HEK293 (cell line): ENCODE measurements around the gene PTPN5.

ENCODE experiments used
- CTCF ChIP-seq: fragments of 450-650 bp; formaldehyde crosslinking; IDR thresholded peaks from 2 replicates; pipeline ENCODE4 v1.5.1; 2016; ENCODE audit warnings: missing biosample characterization, missing genetic modification characterization
- SCRT2 ChIP-seq: fragments of 450-650 bp; formaldehyde crosslinking; IDR thresholded peaks from 2 replicates; pipeline ENCODE4 v1.5.1; 2016; ENCODE audit warnings: missing biosample characterization, missing genetic modification characterization
- ZBTB49 ChIP-seq: fragments of 450-650 bp; formaldehyde crosslinking; IDR thresholded peaks from 2 replicates; pipeline ENCODE4 v1.5.1; 2016; ENCODE audit warnings: missing biosample characterization, missing genetic modification characterization, low read depth
- ZNF121 ChIP-seq: fragments of 450-650 bp; formaldehyde crosslinking; IDR thresholded peaks from 2 replicates; pipeline ENCODE4 v1.5.1; 2016; ENCODE audit warnings: missing biosample characterization, missing genetic modification characterization
- ZNF148 ChIP-seq: fragments of 450-650 bp; formaldehyde crosslinking; IDR thresholded peaks from 2 replicates; pipeline ENCODE4 v1.5.0; 2017; ENCODE audit warnings: missing biosample characterization, missing genetic modification characterization, borderline replicate concordance
- ZNF624 ChIP-seq: fragments of 450-650 bp; formaldehyde crosslinking; IDR thresholded peaks from 2 replicates; pipeline ENCODE4 v1.5.1; 2017; ENCODE audit warnings: missing biosample characterization, missing genetic modification characterization
- TF ChIP-seq, protein P1 (sequence below): fragments of 450-650 bp; formaldehyde crosslinking; IDR thresholded peaks from 2 replicates; pipeline ENCODE4 v1.5.1; 2016; ENCODE audit warnings: missing biosample characterization, missing genetic modification characterization

GRCh38 chr11:18774801-18775200 is 16.8 kb downstream of the PTPN5 start:
- no peak for TF ChIP-seq ZBTB49 (tag by site-specific recombination)
- no peak for TF ChIP-seq ZNF121 (tag by site-specific recombination)
- no peak for TF ChIP-seq CTCF (tag by site-specific recombination)
- TF ChIP-seq, protein P1, sequence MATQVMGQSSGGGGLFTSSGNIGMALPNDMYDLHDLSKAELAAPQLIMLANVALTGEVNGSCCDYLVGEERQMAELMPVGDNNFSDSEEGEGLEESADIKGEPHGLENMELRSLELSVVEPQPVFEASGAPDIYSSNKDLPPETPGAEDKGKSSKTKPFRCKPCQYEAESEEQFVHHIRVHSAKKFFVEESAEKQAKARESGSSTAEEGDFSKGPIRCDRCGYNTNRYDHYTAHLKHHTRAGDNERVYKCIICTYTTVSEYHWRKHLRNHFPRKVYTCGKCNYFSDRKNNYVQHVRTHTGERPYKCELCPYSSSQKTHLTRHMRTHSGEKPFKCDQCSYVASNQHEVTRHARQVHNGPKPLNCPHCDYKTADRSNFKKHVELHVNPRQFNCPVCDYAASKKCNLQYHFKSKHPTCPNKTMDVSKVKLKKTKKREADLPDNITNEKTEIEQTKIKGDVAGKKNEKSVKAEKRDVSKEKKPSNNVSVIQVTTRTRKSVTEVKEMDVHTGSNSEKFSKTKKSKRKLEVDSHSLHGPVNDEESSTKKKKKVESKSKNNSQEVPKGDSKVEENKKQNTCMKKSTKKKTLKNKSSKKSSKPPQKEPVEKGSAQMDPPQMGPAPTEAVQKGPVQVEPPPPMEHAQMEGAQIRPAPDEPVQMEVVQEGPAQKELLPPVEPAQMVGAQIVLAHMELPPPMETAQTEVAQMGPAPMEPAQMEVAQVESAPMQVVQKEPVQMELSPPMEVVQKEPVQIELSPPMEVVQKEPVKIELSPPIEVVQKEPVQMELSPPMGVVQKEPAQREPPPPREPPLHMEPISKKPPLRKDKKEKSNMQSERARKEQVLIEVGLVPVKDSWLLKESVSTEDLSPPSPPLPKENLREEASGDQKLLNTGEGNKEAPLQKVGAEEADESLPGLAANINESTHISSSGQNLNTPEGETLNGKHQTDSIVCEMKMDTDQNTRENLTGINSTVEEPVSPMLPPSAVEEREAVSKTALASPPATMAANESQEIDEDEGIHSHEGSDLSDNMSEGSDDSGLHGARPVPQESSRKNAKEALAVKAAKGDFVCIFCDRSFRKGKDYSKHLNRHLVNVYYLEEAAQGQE (tag by site-specific recombination) = no peak
- TF ChIP-seq ZNF148 (tag by site-specific recombination) = no peak
- TF ChIP-seq ZNF624 (tag by site-specific recombination) = no peak
- no peak for TF ChIP-seq SCRT2
